PC-3 (cell line): ENCODE data around the gene RAC3. TPM values are rescaled to one million over a fixed set of nuclear protein-coding genes. Genes with fewer than 3 reads are reported as not detected.

Experiments
- ATAC-seq: fragments of 200-7000 bp; cut with Tn5 transposase; 2 replicates; pipeline ENCODE4 v1.9.1; 2020; ENCODE audit warnings: mild to moderate bottlenecking, moderate library complexity
- BruUV-seq: library from RNA; stranded (reverse); fragments of 400-500 nt; replicated peaks from 2 replicates; lab custom pipeline; 2021; lab: Mats Ljungman, UMichigan
- CTCF ChIA-PET: fragments of 300-600 bp; sonication (Branson Sonifier 250); formaldehyde crosslinking; loops from one replicate; lab custom pipeline; 2022; ENCODE audit warnings: antibody characterized with exemption; lab: Charles Lee
- POLR2A ChIA-PET: fragments of 300-600 bp; sonication (Branson Sonifier 250); formaldehyde crosslinking; loops from one replicate; lab custom pipeline; 2022; ENCODE audit warnings: antibody characterized with exemption; ENCODE audit not compliant: unreplicated experiment; lab: Charles Lee
- DNase-seq: peaks from one replicate; pipeline ENCODE4 v3.0.0-alpha.2; 2015
- H2AFZ ChIP-seq: fragments of 300-600 bp; sonication (generic); 2 replicates; pipeline ENCODE4 v1.6.0; 2016; ENCODE audit warnings: antibody characterized with exemption, low read length
- H3F3A ChIP-seq: fragments of 300-600 bp; sonication (generic); one replicate; pipeline ENCODE4 v1.6.0; 2017; ENCODE audit warnings: antibody characterized with exemption, low read length, control low read depth, mild to moderate bottlenecking; ENCODE audit not compliant: unreplicated experiment
- H3K27ac ChIP-seq: fragments of 300-600 bp; sonication (generic); 2 replicates; pipeline ENCODE4 v1.5.1; 2016; ENCODE audit warnings: mild to moderate bottlenecking, low read length
- H3K27me3 ChIP-seq: fragments of 300-600 bp; sonication (generic); 2 replicates; pipeline ENCODE4 v1.6.1; 2016; ENCODE audit warnings: low read length, mixed read lengths
- H3K36me3 ChIP-seq: fragments of 300-600 bp; sonication (generic); 2 replicates; pipeline ENCODE4 v1.6.1; 2016; ENCODE audit warnings: low read depth, mixed run types, low read length, mixed read lengths
- H3K4me1 ChIP-seq: fragments of 300-600 bp; sonication (generic); 2 replicates; pipeline ENCODE4 v1.5.1; 2016; ENCODE audit warnings: low read length; ENCODE audit not compliant: insufficient read depth
- H3K4me2 ChIP-seq: fragments of 300-600 bp; sonication (generic); 2 replicates; pipeline ENCODE4 v1.6.0; 2016; ENCODE audit warnings: low read length
- H3K4me3 ChIP-seq: fragments of 300-600 bp; sonication (generic); 2 replicates; pipeline ENCODE4 v1.5.1; 2016; ENCODE audit warnings: mild to moderate bottlenecking, low read length, mixed read lengths
- H3K79me2 ChIP-seq: fragments of 300-600 bp; sonication (generic); 2 replicates; pipeline ENCODE4 v1.6.1; 2017; ENCODE audit warnings: low read length, mixed read lengths
- H3K9ac ChIP-seq: fragments of 300-600 bp; sonication (generic); 2 replicates; pipeline ENCODE4 v1.6.0; 2016; ENCODE audit warnings: mild to moderate bottlenecking, low read length
- H3K9me2 ChIP-seq: fragments of 300-600 bp; sonication (generic); replicated peaks from 2 replicates; pipeline ENCODE4 v1.6.1; 2016; ENCODE audit warnings: mixed run types, low read length, mixed read lengths
- H3K9me3 ChIP-seq: fragments of 300-600 bp; sonication (generic); 2 replicates; pipeline ENCODE4 v1.6.1; 2016; ENCODE audit warnings: low read length, mixed read lengths
- H4K20me1 ChIP-seq: fragments of 300-600 bp; sonication (generic); 2 replicates; pipeline ENCODE4 v1.6.1; 2016; ENCODE audit warnings: low read length, mixed read lengths
- CTCF ChIP-seq: fragments of 300-600 bp; sonication (generic); conservative IDR thresholded peaks from 2 replicates; pipeline ENCODE4 v1.5.1; 2017; ENCODE audit warnings: antibody characterized with exemption, low read depth, mild to moderate bottlenecking, low read length
- EZH2 ChIP-seq: fragments of 300-600 bp; sonication (generic); IDR thresholded peaks from one replicate; pipeline ENCODE4 v1.6.1; 2017; ENCODE audit warnings: antibody characterized with exemption, mild to moderate bottlenecking, low read length; ENCODE audit not compliant: unreplicated experiment
- EZH2phosphoT487 ChIP-seq: fragments of 300-600 bp; sonication (generic); IDR thresholded peaks from 2 replicates; pipeline ENCODE4 v1.6.1; 2018; ENCODE audit warnings: mild to moderate bottlenecking, antibody characterized with exemption, low read length, borderline replicate concordance
- intact Hi-C: fragments of 100-400 bp; cut with micrococcal nuclease; formaldehyde crosslinking; loops from 2 replicates; pipeline ENCODE4 v1.9.0; 2023
- total RNA-seq: library from RNA; depleted of rRNA; stranded (reverse); fragments of >200 nt; gene quantifications from 2 replicates; pipeline ENCODE4 v1.2.3, GENCODE V29; 2014

Gene RAC3
- total RNA-seq, 1 experiment from 2014 or later, result 52.2 TPM

GRCh38 chr17:82030470-82031302 lies 792 bp upstream of the RAC3 start:
- ChIA-PET CTCF (interaction anchor here (0.6 to 0.7 kb wide), 6 partner anchors 9 to 212 kb away, joined by 3 to 4 read pairs (median 3); no protein-coding TSS in a partner anchor), POLR2A (interaction anchor here (0.6 kb wide), 1 partner anchor 172 kb away, joined by 4 read pairs; no protein-coding TSS in a partner anchor)
- peak overlapping the region; percentile 79 for H3K4me3 ChIP-seq
- H3K27ac ChIP-seq, result peak overlapping the region; percentile 23
- H3K9ac ChIP-seq, result peak overlapping the region; percentile 47
- peak overlapping the region; percentile 94 for H3K4me2 ChIP-seq
- no peaks in the 10 kb centered on the region for H3K27me3 ChIP-seq
- H3K9me2 ChIP-seq, result no peaks in the 10 kb centered on the region
- intact Hi-C loops, result no loop called here
- H2AFZ ChIP-seq, result peak overlapping the region; percentile 88
- H3K36me3 ChIP-seq, result no peaks in the 10 kb centered on the region
- H4K20me1 ChIP-seq, result no peaks in the 10 kb centered on the region; the same call in 1 of the 2 replicates
- peak; percentile 73 for TF ChIP-seq CTCF
- no peak for TF ChIP-seq EZH2phosphoT487
- H3F3A ChIP-seq, result no peaks in the 10 kb centered on the region
- no peaks in the 10 kb centered on the region for H3K9me3 ChIP-seq
- peak; percentile 66 for ATAC-seq
- peak; percentile 88 for DNase-seq
- H3K4me1 ChIP-seq, result peaks cover 14% of the 10 kb centered on the region
- BruUV-seq, result no TSS peak
- peaks cover 3% of the 10 kb centered on the region for H3K79me2 ChIP-seq

GRCh38 chr17:82031885-82032627 lies 578 bp downstream of the RAC3 start:
- POLR2A ChIA-PET, result interaction anchor here (0.6 kb wide), 1 partner anchor 264 kb away, joined by 5 read pairs; no protein-coding TSS in a partner anchor
- H3K27ac ChIP-seq, result no peak overlapping the region
- ATAC-seq, result peak; percentile 47
- H3K4me2 ChIP-seq, result peak overlapping the region; percentile 82
- H3K9me2 ChIP-seq, result no peaks in the 10 kb centered on the region
- no peak for TF ChIP-seq EZH2phosphoT487
- TF ChIP-seq CTCF, result no peak
- TF ChIP-seq EZH2, result no peak
- H3K27me3 ChIP-seq, result no peaks in the 10 kb centered on the region
- peaks cover 17% of the 10 kb centered on the region for H3K79me2 ChIP-seq
- no peak overlapping the region for H3K9ac ChIP-seq
- no peaks in the 10 kb centered on the region for H3K36me3 ChIP-seq
- no TSS peak for BruUV-seq
- CTCF ChIA-PET, result no interaction called here
- peaks cover 8% of the 10 kb centered on the region; the same call in 1 of the 2 replicates for H4K20me1 ChIP-seq
- no peak overlapping the region for H2AFZ ChIP-seq
- intact Hi-C loops, result no loop called here
- peak overlapping the region; percentile 63 for H3K4me3 ChIP-seq
- H3K4me1 ChIP-seq, result peaks cover 25% of the 10 kb centered on the region
- no peaks in the 10 kb centered on the region for H3F3A ChIP-seq
- peak; percentile 57 for DNase-seq
- H3K9me3 ChIP-seq, result no peaks in the 10 kb centered on the region
